Lung (tissue), 12 donors: ENCODE data around the gene ACTR5. TPM values are rescaled to one million over a fixed set of nuclear protein-coding genes. Genes with fewer than 3 reads are reported as not detected.

Experiments
- ATAC-seq: fragments of 200-7000 bp; cut with Tn5 transposase; one replicate; pipeline ENCODE4 v1.9.1; 2020; ENCODE audit warnings: moderate number of reproducible peaks; ENCODE audit not compliant: insufficient read depth, low FRiP score
- DNase-seq, 3 donors: peaks; one replicate each; pipeline ENCODE4 v3.0.0-alpha.2; 2013 to 2017
- H3K27ac ChIP-seq, 2 donors: one replicate each; pipeline ENCODE4 v1.5.1; 2013; ENCODE audit warnings: mild to moderate bottlenecking in 2 of 2, moderate library complexity in 2 of 2, control low read depth in 1 of 2, inconsistent platforms in 1 of 2, low read depth in 1 of 2, low read length in 1 of 2
- H3K27me3 ChIP-seq, 3 donors: one replicate each; pipeline ENCODE4 v1.5.1; 2013; ENCODE audit warnings: low read length in 2 of 3; ENCODE audit not compliant: control insufficient read depth in 3 of 3, insufficient read depth in 3 of 3
- H3K36me3 ChIP-seq, 4 donors: one replicate each; pipeline ENCODE4 v1.5.1; 2013; ENCODE audit warnings: low read length in 4 of 4, mild to moderate bottlenecking in 1 of 4, moderate library complexity in 1 of 4; ENCODE audit not compliant: control insufficient read depth in 4 of 4, insufficient read depth in 4 of 4
- H3K4me1 ChIP-seq, 5 donors: one replicate each; pipeline ENCODE4 v1.5.1; 2013; ENCODE audit warnings: low read length in 5 of 5, mild to moderate bottlenecking in 2 of 5, moderate library complexity in 1 of 5; ENCODE audit not compliant: control insufficient read depth in 5 of 5, insufficient read depth in 5 of 5
- H3K4me3 ChIP-seq: one replicate; pipeline ENCODE4 v1.5.1; 2013; ENCODE audit warnings: mild to moderate bottlenecking, control low read depth, moderate library complexity
- H3K9ac ChIP-seq, 2 donors: one replicate each; pipeline ENCODE4 v1.5.1; 2013; ENCODE audit warnings: low read length in 2 of 2, control low read depth in 1 of 2; ENCODE audit not compliant: insufficient read depth in 1 of 2
- H3K9me3 ChIP-seq, 4 donors: one replicate each; pipeline ENCODE4 v1.5.1; 2013; ENCODE audit warnings: low read length in 3 of 4, mild to moderate bottlenecking in 1 of 4, moderate library complexity in 1 of 4; ENCODE audit not compliant: control insufficient read depth in 4 of 4, insufficient read depth in 3 of 4
- WGBS, 2 donors: extraction: QIAGEN DNeasy Blood & Tissue Kit; methylation state at CpG; one replicate each; pipeline ENCODE4 v1.1.7; 2013; 5-methylcytosine and 5-hydroxymethylcytosine counted together
- polyA plus RNA-seq, 2 donors: library from polyadenylated mRNA; stranded (reverse); fragments of 200-250 nt; gene quantifications; one replicate each; pipeline ENCODE4 v1.2.1, GENCODE V29; 2013
- total RNA-seq, 2 donors: library from RNA; depleted of rRNA in 1 of 2; stranded (reverse); fragments of >200 nt in 1 of 2; gene quantifications; one replicate each; pipeline ENCODE4 v1.2.1, GENCODE V29; 2014 to 2021
- TF ChIP-seq, protein P1 (sequence below): IDR thresholded peaks from 2 replicates; pipeline ENCODE4 v1.5.1; 2012; ENCODE audit warnings: mild to moderate bottlenecking; ENCODE audit errors: control extremely low read depth, extremely low read depth
- donor health status: control.
- donor health status: control.
- donor health status: Bipolar disorder and iron deficiency.
- donor health status: healthy.
- donor health status: DM: yes; HTN: yes; CAD: no.

ACTR5 gene
- total and polyA plus RNA-seq, 4 donors = 5.3 to 9.5 (median 6.4) TPM

DNA sequence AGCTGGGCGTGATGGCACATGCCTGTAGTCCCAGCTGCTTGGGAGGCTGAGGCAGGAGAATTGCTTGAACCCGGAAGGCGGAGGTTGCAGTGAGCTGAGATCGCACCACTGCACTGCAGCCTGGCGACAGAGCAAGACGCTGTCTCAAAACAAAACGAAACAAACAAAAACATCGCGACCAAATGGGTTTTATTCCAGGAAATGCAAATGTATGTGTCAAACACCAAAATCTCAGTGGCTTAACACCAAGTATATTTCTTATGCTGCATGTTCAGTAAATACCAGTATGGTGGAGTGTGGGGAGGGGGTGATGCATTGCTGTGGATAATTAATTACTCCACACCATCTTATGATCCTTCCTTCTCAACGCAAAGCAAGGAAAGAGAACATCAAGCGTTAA lies 28.1 kb downstream of the ACTR5 start:
- DNase-seq (no peak), ATAC-seq (no peak)
- Histone ChIP-seq H3K27ac (no peak overlapping the region), H3K9me3 (no peaks in the 10 kb centered on the region), H3K4me1 (no peaks in the 10 kb centered on the region), H3K36me3 (peaks cover 12 to 21% (median 17%) of the 10 kb centered on the region in 4 donors), H3K27me3 (no peaks in the 10 kb centered on the region), H3K9ac (no peak overlapping the region), H3K4me3 (no peak overlapping the region)
- TF ChIP-seq, protein P1, sequence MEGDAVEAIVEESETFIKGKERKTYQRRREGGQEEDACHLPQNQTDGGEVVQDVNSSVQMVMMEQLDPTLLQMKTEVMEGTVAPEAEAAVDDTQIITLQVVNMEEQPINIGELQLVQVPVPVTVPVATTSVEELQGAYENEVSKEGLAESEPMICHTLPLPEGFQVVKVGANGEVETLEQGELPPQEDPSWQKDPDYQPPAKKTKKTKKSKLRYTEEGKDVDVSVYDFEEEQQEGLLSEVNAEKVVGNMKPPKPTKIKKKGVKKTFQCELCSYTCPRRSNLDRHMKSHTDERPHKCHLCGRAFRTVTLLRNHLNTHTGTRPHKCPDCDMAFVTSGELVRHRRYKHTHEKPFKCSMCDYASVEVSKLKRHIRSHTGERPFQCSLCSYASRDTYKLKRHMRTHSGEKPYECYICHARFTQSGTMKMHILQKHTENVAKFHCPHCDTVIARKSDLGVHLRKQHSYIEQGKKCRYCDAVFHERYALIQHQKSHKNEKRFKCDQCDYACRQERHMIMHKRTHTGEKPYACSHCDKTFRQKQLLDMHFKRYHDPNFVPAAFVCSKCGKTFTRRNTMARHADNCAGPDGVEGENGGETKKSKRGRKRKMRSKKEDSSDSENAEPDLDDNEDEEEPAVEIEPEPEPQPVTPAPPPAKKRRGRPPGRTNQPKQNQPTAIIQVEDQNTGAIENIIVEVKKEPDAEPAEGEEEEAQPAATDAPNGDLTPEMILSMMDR = no peak
- WGBS, 2 donors = 93 to 96% methylated on average over 11 of the region's 11 CpGs

DNA sequence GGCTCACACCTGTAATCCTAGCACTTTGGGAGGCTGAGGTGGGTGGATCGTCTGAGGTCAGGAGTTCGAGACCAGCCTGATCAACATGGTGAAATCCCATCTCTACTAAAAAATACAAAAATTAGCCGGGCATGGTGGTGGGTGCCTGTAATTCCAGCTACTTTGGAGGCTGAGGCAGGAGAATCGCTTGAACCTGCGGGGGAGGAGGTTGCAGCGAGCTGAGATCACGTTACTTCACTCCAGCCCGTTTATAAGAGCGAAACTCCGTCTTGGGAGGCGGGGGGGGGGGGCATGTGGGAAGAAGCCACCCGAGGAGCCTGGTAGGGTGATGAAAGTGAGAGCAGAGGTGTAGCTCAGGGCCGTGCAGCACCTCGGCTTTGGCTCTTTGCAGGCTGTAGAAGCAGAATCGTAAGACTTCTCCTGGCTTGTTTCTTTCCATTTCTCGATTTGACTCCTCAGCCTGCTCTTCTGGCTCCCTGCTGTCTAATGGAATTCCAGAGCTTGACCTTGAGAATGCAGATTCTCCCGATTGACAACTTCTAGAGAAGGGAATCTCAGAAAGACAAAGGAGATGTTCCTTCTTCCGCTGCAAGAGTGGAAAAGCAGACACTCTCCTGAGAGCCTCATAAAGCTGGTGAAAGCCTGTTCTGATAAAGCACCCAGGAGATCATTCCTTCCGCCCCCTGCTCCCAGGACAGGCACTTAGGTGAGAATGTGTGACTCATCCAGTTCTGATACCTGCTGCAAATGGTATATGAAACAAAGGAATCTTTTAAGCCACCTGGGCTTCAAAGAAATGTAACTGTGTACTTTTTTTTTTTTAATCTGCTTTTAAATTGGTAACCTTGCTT lies 31.2 kb downstream of the ACTR5 start:
- no peak overlapping the region for H3K4me3 ChIP-seq
- H3K27ac ChIP-seq = no peak overlapping the region
- H3K9me3 ChIP-seq = no peaks in the 10 kb centered on the region
- 73 to 84% methylated on average over 19 of the region's 19 CpGs for WGBS, 2 donors
- DNase-seq (no peak), ATAC-seq (no peak)
- no peak overlapping the region for H3K9ac ChIP-seq
- H3K4me1 ChIP-seq = no peaks in the 10 kb centered on the region
- TF ChIP-seq, protein P1 = no peak
- H3K27me3 ChIP-seq = no peaks in the 10 kb centered on the region
- H3K36me3 ChIP-seq = peaks cover 0 to 6% (median 3%) of the 10 kb centered on the region in 4 donors

DNA sequence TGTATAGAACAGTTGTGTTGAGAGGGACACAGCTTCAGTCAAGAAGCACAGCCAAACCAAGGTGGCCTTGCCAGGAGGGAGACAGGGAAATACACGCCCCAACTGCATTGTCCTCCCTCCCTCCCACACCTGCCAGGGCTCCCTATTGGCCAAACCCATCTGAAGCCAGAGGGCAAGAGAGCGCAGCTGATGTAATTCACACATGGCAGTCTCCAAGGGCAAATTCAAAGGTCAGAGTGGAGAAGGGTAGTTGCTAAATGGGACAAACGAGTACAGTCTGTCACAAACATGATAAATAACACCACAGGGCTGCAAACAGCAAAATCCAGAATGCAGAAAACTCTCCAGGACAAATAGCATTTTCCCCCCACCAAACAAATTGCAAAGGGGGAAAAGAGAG lies 34.0 kb downstream of the ACTR5 start:
- DNase-seq = no peak
- H3K4me1 ChIP-seq = no peaks in the 10 kb centered on the region

More for the DNA sequence above, 34.0 kb downstream of the ACTR5 start:
- peaks cover 0 to 3% (median 0%) of the 10 kb centered on the region in 4 donors for H3K36me3 ChIP-seq
- TF ChIP-seq, protein P1 = no peak
- no peaks in the 10 kb centered on the region for H3K27me3 ChIP-seq
- no peak for ATAC-seq
- H3K9ac ChIP-seq = no peak overlapping the region
- H3K4me3 ChIP-seq = no peak overlapping the region
- H3K9me3 ChIP-seq = no peaks in the 10 kb centered on the region
- 78 to 89% methylated on average over 3 of the region's 3 CpGs for WGBS, 2 donors
- no peak overlapping the region for H3K27ac ChIP-seq
